GM19240 (cell line): ENCODE measurements around the gene ALOX15.
A peak's percentile ranks its signal among the peaks of the same experiment; 100 is the strongest.
"Not testable (repeated sequence)": the region's sequence is repeated elsewhere in the genome, so short reads cannot be mapped to it uniquely, and the experiment has no call there.

Source experiments
- DNase-seq: peaks from one replicate; pipeline ENCODE4 v3.0.0; 2011; ENCODE audit warnings: low spot score; ENCODE audit not compliant: insufficient read length

Gene ALOX15

DNA sequence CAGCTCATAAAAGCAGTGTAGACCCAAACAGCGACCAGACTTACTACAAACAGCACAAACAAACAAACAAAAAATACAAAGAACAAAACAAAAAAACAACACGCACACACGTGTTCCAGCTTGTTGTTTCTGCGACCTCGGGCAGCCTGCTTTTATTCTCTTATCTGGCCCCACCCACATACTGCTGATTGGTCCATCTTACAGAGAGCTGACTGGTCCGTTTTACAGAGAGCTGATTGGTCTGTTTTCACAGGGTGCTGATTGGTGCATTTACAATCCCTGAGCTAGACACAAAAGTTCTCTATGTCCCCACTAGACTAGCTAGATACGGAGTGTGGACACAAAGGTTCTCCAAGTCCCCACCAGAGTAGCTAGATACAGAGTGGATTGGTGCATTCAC, 14.5 kb upstream of the ALOX15 start:
- not testable (repeated sequence) for DNase-seq

- no peak for DNase-seq
Measured at GRCh38 chr17:4652997-4653396, 11.5 kb upstream of the ALOX15 start.

DNA sequence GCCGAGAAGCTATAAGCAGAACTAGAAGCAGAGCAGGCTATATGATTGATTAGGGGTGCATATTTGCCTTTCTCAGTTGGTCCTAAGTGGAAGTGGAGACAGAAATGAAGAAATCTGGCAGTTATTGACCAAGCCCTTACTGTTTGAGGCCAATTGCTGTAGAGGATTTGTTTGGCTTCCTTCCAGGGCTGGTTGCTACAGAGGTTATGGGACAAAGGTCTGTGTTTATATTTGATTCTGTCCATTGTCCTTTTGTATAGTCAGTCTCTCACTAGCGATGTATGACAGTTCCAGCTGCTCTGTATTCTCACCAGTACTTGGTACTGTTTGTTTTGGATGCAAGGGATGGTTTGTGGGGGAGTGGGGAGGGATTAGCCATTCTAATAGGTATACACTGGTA, 7.3 kb upstream of the ALOX15 start:
- no peak for DNase-seq

DNA sequence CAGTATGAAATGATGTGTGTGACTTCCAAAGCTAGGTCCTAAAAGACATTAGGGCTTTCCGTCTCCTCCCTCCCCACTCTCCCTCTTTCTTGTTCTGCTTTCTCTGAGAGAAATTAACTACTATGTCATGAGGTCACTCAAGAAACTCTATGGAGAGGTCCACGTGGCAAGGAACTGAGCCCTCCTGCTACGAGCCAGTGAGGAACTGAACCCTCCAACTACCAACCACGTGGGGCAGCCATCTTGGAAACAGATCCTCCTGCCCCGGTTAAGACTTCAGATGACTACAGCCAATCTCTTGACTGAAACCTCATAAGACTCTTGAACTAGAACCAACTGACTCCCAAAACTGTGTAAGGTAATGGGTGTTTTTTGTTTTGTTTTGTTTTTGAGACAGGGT, 4.2 kb upstream of the ALOX15 start:
- no peak for DNase-seq

GRCh38 chr17:4643676-4644075, 2.2 kb upstream of the ALOX15 start:
- DNase-seq, result no peak

GRCh38 chr17:4642286-4642685, 808 bp upstream of the ALOX15 start:
- DNase-seq, result no peak

GRCh38 chr17:4640569-4641188, 799 bp downstream of the ALOX15 start:
- not testable (repeated sequence) for DNase-seq

DNA sequence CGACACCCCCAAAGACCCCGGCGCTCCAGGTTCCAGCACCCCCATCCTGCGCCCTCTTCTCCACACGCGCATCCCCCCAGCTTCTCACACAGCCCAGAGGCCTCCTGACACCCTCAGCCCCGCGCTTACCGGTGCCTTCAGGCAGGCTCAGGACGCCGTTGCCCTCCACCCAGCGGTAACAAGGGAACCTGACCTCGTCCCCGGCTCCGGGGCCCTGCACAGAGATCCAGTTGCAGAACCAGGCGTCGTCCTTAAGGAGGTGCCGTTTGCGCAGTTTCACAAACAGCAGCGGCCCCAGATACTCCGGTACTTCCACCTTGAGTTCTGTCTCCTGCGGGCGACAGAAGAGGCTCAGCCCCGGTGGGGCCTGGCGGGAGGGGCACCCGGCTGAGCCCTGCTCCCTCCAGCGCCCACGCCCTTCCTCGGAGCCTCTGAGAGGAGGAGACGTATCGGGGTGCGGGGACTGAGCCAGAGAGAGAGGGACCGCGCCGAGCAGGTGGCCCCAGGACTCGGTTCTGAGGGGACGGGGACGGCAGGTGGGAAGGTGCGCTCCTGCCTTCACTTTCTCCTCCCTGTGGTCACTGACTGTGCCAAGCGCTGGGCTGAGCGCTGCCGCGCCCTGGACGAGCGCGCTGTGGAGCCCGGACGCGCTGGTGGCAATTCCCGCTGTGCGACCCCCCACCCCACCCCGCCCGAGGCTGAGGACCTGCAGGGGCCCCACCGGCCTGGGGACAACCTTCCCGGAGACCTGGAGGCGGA, 2.0 kb downstream of the ALOX15 start:
- DNase-seq, result not testable (repeated sequence)

DNA sequence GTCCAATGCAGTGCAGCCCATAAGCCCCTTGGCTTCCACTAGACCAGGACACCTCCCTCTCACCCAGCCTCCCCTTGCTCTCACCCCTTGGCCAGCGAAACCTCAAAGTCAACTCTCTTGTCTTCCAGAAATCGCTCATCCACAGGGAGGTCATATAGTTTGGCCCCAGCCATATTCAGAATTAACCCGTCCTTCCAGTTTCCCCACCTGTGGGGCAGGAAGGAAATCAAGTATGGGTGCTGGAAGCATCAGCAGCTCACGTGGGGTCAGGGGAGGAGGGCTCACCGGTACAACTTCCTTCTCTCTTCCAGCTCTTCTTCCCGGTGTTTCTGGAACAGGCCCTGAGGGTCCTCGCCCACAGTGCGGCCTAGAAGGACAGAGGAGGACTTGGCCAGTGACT, 2.7 kb downstream of the ALOX15 start:
- DNase-seq, result not testable (repeated sequence)

GRCh38 chr17:4636474-4637100, 4.9 kb downstream of the ALOX15 start:
- DNase-seq, result no peak

GRCh38 chr17:4635823-4636375, 5.6 kb downstream of the ALOX15 start:
- DNase-seq, result peak; percentile 22

- no peak for DNase-seq
Measured at GRCh38 chr17:4634976-4635375, 6.5 kb downstream of the ALOX15 start.

- no peak for DNase-seq
Measured at GRCh38 chr17:4633643-4634042, 7.8 kb downstream of the ALOX15 start.

DNA sequence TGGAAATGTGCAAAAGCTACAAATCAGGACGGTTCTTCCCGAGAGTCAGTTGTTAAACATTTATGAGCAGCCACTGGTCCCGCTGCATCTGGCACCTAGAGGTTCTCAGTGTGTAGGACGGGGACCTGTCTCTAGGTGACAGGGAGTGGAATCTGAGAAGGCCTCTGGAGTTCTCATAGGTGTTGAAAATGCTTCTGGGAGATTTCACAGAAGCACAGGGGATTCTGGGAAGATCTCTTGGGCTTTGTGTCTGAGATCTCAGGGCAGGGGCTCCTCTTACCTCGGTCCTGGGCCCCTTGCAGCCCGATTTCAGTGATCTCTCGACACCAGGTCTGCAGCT, 8.9 kb downstream of the ALOX15 start:
- DNase-seq, result no peak

DNA sequence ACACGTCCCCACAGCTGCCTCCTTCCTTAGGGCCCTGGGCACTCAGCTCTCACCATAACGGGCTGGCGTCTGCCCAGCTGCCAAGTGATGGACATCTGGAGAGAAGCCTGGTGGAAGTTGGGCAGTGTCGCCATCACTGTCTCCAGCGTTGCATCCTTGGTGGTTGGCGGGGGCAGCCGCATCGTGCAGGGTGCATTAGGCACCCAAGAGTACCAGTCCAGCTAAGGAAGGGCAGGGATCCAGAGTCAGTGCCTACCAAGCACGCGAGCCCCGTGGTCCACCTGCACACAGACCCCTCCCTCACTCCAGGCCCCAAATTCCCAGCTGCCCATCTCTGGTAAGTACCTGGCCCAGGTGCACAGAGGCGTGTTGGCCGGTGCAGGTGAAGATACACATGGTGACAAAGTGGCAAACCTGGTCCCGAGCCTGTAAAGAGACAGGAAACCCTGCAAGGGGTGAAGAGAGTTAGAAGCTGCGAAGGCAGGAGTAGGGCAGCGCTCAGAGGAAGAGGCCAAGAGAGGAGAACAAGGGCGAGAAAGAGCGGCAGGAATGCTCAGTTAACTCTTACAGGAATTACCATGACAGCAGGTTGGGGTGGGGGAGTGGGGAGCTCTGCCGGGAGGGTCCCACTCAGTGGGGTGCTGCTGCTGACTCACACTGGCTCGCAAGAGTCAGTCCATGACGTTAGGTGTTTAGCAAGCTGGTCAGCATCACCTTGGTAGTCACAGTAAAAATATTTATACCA, 9.5 kb downstream of the ALOX15 start:
- DNase-seq, result no peak

DNA sequence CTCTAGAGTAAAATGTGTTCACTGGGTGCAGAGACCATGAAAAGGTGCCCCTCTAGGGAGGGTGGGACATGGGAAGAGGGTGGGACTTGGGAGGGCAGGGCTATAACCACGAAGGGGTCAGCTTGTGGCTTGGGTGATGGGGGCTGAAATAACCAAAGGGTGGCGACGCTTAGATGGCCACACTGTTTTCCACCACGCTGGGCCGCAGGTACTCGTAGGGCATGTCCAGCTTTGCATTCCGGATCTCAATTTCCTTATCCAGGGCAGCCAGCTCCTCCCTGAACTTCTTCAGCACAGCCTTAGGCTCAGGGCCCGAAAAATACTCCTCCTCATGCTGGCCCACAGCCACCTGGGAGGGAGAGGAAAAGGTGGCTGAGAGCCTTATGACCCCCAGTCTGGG, 10.0 kb downstream of the ALOX15 start:
- DNase-seq, result no peak

GRCh38 chr17:4626734-4627256, 14.7 kb downstream of the ALOX15 start:
- no peak for DNase-seq

GRCh38 chr17:4625181-4625617, 16.3 kb downstream of the ALOX15 start:
- no peak for DNase-seq

DNA sequence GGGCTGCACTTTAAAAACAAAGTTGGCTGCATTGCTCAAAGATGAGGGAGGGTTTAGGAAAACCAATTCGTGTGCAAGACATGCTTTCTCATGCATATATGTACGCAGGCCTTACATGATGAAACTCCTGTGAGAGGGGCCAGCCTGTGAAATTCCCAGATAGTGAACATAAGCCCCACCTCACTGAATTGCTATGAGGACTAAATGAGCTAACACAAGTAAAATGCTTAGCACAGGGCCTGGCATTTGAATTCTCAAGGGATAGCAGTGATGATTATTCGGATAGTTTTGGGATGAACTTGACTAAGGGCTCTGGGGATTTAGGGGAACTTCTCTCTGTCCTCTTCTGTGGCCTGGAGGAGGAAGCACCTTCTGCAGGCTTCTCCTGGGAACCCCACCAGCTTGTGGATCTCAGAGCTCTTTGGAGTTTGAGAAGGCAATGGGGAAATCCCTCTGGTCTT, 17.0 kb downstream of the ALOX15 start:
- not testable (repeated sequence) for DNase-seq

- DNase-seq, result no peak
Measured at GRCh38 chr17:4623249-4623648, 18.2 kb downstream of the ALOX15 start.

DNA sequence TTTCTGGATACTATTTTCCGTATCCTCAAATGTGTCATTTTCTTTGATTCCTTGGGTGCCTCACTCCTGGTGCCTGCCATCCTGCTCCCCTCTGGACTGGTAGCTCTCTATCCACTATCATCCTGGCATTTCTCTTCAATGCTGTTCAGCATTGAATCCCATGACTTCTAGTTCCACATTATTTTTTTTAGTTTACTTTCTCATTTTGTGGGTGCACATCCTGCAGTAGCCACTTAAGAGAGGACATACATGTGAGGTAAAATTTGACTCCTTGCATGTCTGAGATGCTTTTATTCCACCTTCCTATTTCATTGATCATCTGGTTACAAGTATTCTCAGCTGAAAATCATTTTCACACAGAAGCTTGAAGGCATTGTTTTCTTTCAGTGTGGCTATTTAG, 19.1 kb downstream of the ALOX15 start:
- no peak for DNase-seq
